K562 (cell line): ENCODE measurements around the gene ITPK1. TPM values are rescaled to one million over a fixed set of nuclear protein-coding genes. Genes with fewer than 3 reads are reported as not detected.

Experiments
- ATAC-seq: fragments of 200-7000 bp; cut with Tn5 transposase; 3 replicates; pipeline ENCODE4 v1.9.1; 2020; ENCODE audit warnings: moderate library complexity
- BruUV-seq: library from RNA; stranded (reverse); fragments of 400-500 nt; replicated peaks from 2 replicates; lab custom pipeline; 2021; lab: Mats Ljungman, UMichigan
- CTCF ChIA-PET: fragments of 300-600 bp; formaldehyde crosslinking; extraction: SDS; loops from one replicate; lab custom pipeline; 2021; ENCODE audit warnings: low intra/inter-chr PET ratio; lab: Yijun Ruan, JAX
- POLR2A ChIA-PET: fragments of 300-600, 350-650 bp; sonication (Branson Sonifier 250); formaldehyde crosslinking; extraction: SDS; loops from one replicate; lab custom pipeline; 2021; ENCODE audit warnings: antibody characterized with exemption, inconsistent platforms; lab: Yijun Ruan, JAX
- DNase-seq, 4 experiments: peaks; one replicate each; pipeline versions ENCODE4 v3.0.0 to v3.0.0-alpha.2; 2011 to 2018; ENCODE audit warnings: low spot score in 3 of 4, mixed read lengths in 3 of 4; ENCODE audit errors: extremely low read depth in 1 of 4
- FAIRE-seq: peaks from 2 replicates; lab custom pipeline; 2011; peaks lifted over from hg19 to GRCh38; lab: Jason Lieb, UNC
- H2AFZ ChIP-seq: 2 replicates; pipeline ENCODE4 v1.6.0; 2011; ENCODE audit warnings: low read depth, low read length, control low read depth, inconsistent platforms
- H3K27ac ChIP-seq: fragments of 200-600 bp; 3 replicates; pipeline ENCODE4 v1.8.0; 2011; ENCODE audit warnings: low read depth, mild to moderate bottlenecking, control low read depth, inconsistent platforms, low read length, moderate library complexity, mixed read lengths; ENCODE audit errors: extremely low read depth
- H3K27me3 ChIP-seq, 2 experiments: fragments of 300-600 bp in 1 of 2; 2 replicates in 1 of 2; 3 replicates in 1 of 2; pipeline versions ENCODE4 v1.6.0 to v1.8.0; 2011; ENCODE audit warnings: inconsistent platforms in 2 of 2, low read length in 2 of 2, mild to moderate bottlenecking in 1 of 2, mixed read lengths in 1 of 2, moderate library complexity in 1 of 2; ENCODE audit not compliant: control insufficient read depth in 2 of 2, insufficient read depth in 2 of 2
- H3K36me3 ChIP-seq: fragments of 300-600 bp; 3 replicates; pipeline ENCODE4 v1.8.0; 2011; ENCODE audit warnings: mild to moderate bottlenecking, low read length, inconsistent platforms; ENCODE audit not compliant: control insufficient read depth, insufficient read depth
- H3K4me1 ChIP-seq, 2 experiments: fragments of 200-600 bp in 1 of 2; replicated peaks in 1 of 2; 2 replicates in 1 of 2; 3 replicates in 1 of 2; pipeline versions ENCODE4 v1.5.1 to v1.8.0; 2011; ENCODE audit warnings: inconsistent platforms in 2 of 2, low read length in 2 of 2, mild to moderate bottlenecking in 1 of 2, mixed read lengths in 1 of 2, moderate library complexity in 1 of 2; ENCODE audit not compliant: control insufficient read depth in 2 of 2, insufficient read depth in 2 of 2
- H3K4me2 ChIP-seq: 2 replicates; pipeline ENCODE4 v1.6.1; 2011; ENCODE audit warnings: low read length, control low read depth, inconsistent platforms, mixed read lengths; ENCODE audit not compliant: insufficient read depth
- H3K4me3 ChIP-seq: fragments of 200-600 bp; sonication (generic), shearing (Covaris generic); 2 replicates; pipeline ENCODE4 v1.5.1; 2016; ENCODE audit warnings: control low read depth, inconsistent platforms
- H3K79me2 ChIP-seq: fragments of 200-600 bp; 3 replicates; pipeline ENCODE4 v1.8.0; 2011; ENCODE audit warnings: low read length, inconsistent platforms; ENCODE audit not compliant: control insufficient read depth, insufficient read depth
- H3K9ac ChIP-seq, 2 experiments: 2 replicates each; pipeline versions ENCODE4 v1.6.0 to v1.6.1; 2011; ENCODE audit warnings: low read depth in 2 of 2, low read length in 2 of 2, control low read depth in 1 of 2, inconsistent platforms in 1 of 2, mild to moderate bottlenecking in 1 of 2, mixed read lengths in 1 of 2; ENCODE audit not compliant: insufficient read depth in 1 of 2
- H3K9me1 ChIP-seq: one replicate; pipeline ENCODE4 v1.6.0; 2011; ENCODE audit warnings: inconsistent platforms, mild to moderate bottlenecking, low read length, moderate library complexity; ENCODE audit not compliant: control insufficient read depth, insufficient read depth
- H3K9me3 ChIP-seq: replicated peaks from 2 replicates; pipeline ENCODE4 v1.5.1; 2011; ENCODE audit warnings: low read depth, low read length, inconsistent platforms; ENCODE audit not compliant: control insufficient read depth, insufficient read depth
- H4K20me1 ChIP-seq: replicated peaks from 2 replicates; pipeline ENCODE4 v1.6.1; 2011; ENCODE audit warnings: low read length, inconsistent platforms, mixed read lengths; ENCODE audit not compliant: control insufficient read depth, insufficient read depth
- ARID2 ChIP-seq: fragments of 450-650 bp; IDR thresholded peaks from 2 replicates; pipeline ENCODE4 v1.6.1; 2017; ENCODE audit warnings: antibody characterized with exemption, mild to moderate bottlenecking
- C11orf30 ChIP-seq: fragments of 450-650 bp; IDR thresholded peaks from 2 replicates; pipeline ENCODE4 v1.6.1; 2016; ENCODE audit warnings: low read depth, mild to moderate bottlenecking
- CBX2 ChIP-seq: fragments of 200-600 bp; sonication (generic); IDR thresholded peaks from one replicate; pipeline ENCODE4 v1.6.1; 2012; ENCODE audit warnings: mild to moderate bottlenecking, low read length, inconsistent platforms; ENCODE audit not compliant: insufficient read depth, poor library complexity, severe bottlenecking
- ETV1 ChIP-seq: fragments of 450-650 bp; conservative IDR thresholded peaks from 2 replicates; pipeline ENCODE4 v1.6.1; 2016; ENCODE audit warnings: missing genetic modification characterization, control low read depth, low read depth, missing compliant biosample characterization
- KLF10 ChIP-seq: fragments of 250-450 bp; sonication (Bioruptor Pico); IDR thresholded peaks from 2 replicates; pipeline ENCODE4 v1.6.1; 2021; ENCODE audit warnings: matching md5 sums
- MEIS2 ChIP-seq: fragments of 450-650 bp; IDR thresholded peaks from 2 replicates; pipeline ENCODE4 v1.6.1; 2014; ENCODE audit warnings: mild to moderate bottlenecking; ENCODE audit not compliant: partially characterized antibody
- NCOR1 ChIP-seq: fragments of 450-650 bp; IDR thresholded peaks from 2 replicates; pipeline ENCODE4 v1.6.1; 2016; ENCODE audit warnings: mild to moderate bottlenecking, moderate library complexity
- NFATC3 ChIP-seq: fragments of 450-650 bp; IDR thresholded peaks from 2 replicates; pipeline ENCODE4 v1.6.1; 2017; ENCODE audit warnings: mild to moderate bottlenecking
- PURB ChIP-seq: sonication (generic); formaldehyde crosslinking; IDR thresholded peaks from 2 replicates; pipeline ENCODE4 v1.9.0; 2021; ENCODE audit warnings: low read depth, mild to moderate bottlenecking, missing genetic modification reagents
- RCOR1 ChIP-seq, 2 experiments: IDR thresholded peaks; 2 replicates each; pipeline ENCODE4 v1.6.1; 2012; ENCODE audit warnings: low read depth in 2 of 2, low read length in 2 of 2, borderline replicate concordance in 1 of 2, improper control_type of control experiment in 1 of 2
- SOX6 ChIP-seq: fragments of 450-650 bp; IDR thresholded peaks from 2 replicates; pipeline ENCODE4 v1.6.1; 2014; ENCODE audit warnings: mild to moderate bottlenecking
- TAF7 ChIP-seq: fragments of 450-650 bp; IDR thresholded peaks from 2 replicates; pipeline ENCODE4 v1.6.1; 2016; ENCODE audit warnings: missing genetic modification characterization, missing compliant biosample characterization
- U2AF2 ChIP-seq: fragments of 200-400 bp; formaldehyde crosslinking; optimal IDR thresholded peaks from 2 replicates; pipeline ENCODE3; 2017; ENCODE audit warnings: low read depth, mild to moderate bottlenecking, low read length
- WGBS: fragments of 100-300 bp; shearing (Covaris generic); methylation state at CpG from one replicate; pipeline ENCODE4 v1.1.6; 2016; ENCODE audit warnings: low coverage, mixed read lengths; ENCODE audit not compliant: insufficient coverage; ENCODE audit errors: missing lambda C conversion rate; 5-methylcytosine and 5-hydroxymethylcytosine counted together
- in situ Hi-C: fragments of 300-500 bp; cut with MboI; formaldehyde crosslinking; loops from 4 replicates; pipeline ENCODE4 v1.15.0; 2018; ENCODE audit warnings: inconsistent platforms, mixed read lengths
- intact Hi-C: fragments of 100-400 bp; cut with micrococcal nuclease; formaldehyde crosslinking; loops from 2 replicates; pipeline ENCODE4 v1.14.2; 2022
- polyA plus RNA-seq, 8 experiments: library from polyadenylated mRNA; depleted of rRNA in 4 of 8; stranded (reverse) in 5 of 8; unstranded in 3 of 8; fragments of >200 nt; fragmentation: Nextera tagmentation in 2 of 8; fragmentation: Illumina TruSeq in 1 of 8; extraction: Ambion mirVana in 2 of 8; extraction: Trizol in 1 of 8; gene quantifications; 2 replicates each; pipeline versions ENCODE4 v1.2.1 to v1.2.3, GENCODE V29; 2011 to 2014; ENCODE audit warnings: inconsistent platforms in 1 of 8, missing spikeins in 1 of 8
- total RNA-seq, 7 experiments: library from RNA; depleted of rRNA in 6 of 7; stranded (reverse); fragments of >200 nt in 6 of 7; fragmentation: Illumina TruSeq in 2 of 7; extraction: Trizol in 2 of 7; gene quantifications; 2 replicates each; pipeline versions ENCODE4 v1.2.1 to v1.2.3, GENCODE V29; 2011 to 2021; ENCODE audit warnings: low replicate concordance in 1 of 7
- TF ChIP-seq, protein P1 (sequence below), 2 experiments: IDR thresholded peaks; 2 replicates each; pipeline ENCODE4 v1.6.1; 2011; ENCODE audit warnings: borderline replicate concordance in 1 of 2, control low read depth in 1 of 2, low read depth in 1 of 2, low read length in 1 of 2, mild to moderate bottlenecking in 1 of 2, mixed read lengths in 1 of 2, moderate library complexity in 1 of 2; ENCODE audit not compliant: insufficient read depth in 1 of 2, insufficient read length in 1 of 2, poor library complexity in 1 of 2, severe bottlenecking in 1 of 2; ENCODE audit errors: extremely low read depth in 1 of 2
- TF ChIP-seq, protein P2 (sequence below): fragments of 450-650 bp; conservative IDR thresholded peaks from 2 replicates; pipeline ENCODE4 v1.6.1; 2016; ENCODE audit warnings: missing genetic modification characterization, low read depth, mild to moderate bottlenecking, control low read depth, missing compliant biosample characterization
- TF ChIP-seq, protein P3 (sequence below): conservative IDR thresholded peaks from 2 replicates; pipeline ENCODE4 v1.6.1; 2011; ENCODE audit warnings: low read depth, mild to moderate bottlenecking, low read length; ENCODE audit not compliant: control insufficient read depth

The ITPK1 gene
- total and polyA plus RNA-seq, 9 of the 15 experiments (the other 6 are each of a cell fraction or from before 2014, with no cell fraction given): 1.2 to 39.2 (median 23.0) TPM

DNA sequence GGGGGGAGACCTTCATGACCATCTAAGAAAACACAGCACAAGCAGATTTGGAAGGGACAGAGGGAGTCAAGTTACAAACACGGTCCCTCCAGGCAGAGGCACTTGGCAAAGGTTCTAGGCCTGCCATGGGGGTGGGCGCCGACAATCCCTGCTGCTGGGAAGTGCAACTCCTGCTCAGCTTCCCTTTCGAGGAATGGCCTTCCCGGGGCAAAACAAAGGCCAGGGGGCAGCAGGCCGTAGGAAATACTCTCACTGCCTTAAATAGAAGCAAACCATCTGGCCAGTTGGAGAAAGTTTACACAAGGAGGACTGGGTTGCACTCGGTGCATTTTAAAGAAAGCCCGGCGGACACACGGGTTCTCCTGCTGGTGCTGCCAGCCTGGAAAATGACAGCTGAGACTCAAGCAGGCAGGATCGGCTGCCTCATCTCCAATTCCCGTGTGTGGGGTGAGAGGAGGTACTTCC is 65.8 kb downstream of the ITPK1 start (continued):
- no peak for TF ChIP-seq PURB (CRISPR knock-in tag)
- no peak for TF ChIP-seq ETV1 (tag)
- no peak for TF ChIP-seq TAF7
- TF ChIP-seq, protein P1, sequence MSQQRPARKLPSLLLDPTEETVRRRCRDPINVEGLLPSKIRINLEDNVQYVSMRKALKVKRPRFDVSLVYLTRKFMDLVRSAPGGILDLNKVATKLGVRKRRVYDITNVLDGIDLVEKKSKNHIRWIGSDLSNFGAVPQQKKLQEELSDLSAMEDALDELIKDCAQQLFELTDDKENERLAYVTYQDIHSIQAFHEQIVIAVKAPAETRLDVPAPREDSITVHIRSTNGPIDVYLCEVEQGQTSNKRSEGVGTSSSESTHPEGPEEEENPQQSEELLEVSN (IDR thresholded peaks at IDR 0.05; ENCODE audit: borderline replicate concordance in 1 of 2, extremely low read depth in 1 of 2, insufficient read depth in 1 of 2, insufficient read length in 1 of 2, low read depth in 1 of 2, low read length in 1 of 2, poor library complexity in 1 of 2, severe bottlenecking in 1 of 2): no peak
- no peak for TF ChIP-seq ARID2

DNA sequence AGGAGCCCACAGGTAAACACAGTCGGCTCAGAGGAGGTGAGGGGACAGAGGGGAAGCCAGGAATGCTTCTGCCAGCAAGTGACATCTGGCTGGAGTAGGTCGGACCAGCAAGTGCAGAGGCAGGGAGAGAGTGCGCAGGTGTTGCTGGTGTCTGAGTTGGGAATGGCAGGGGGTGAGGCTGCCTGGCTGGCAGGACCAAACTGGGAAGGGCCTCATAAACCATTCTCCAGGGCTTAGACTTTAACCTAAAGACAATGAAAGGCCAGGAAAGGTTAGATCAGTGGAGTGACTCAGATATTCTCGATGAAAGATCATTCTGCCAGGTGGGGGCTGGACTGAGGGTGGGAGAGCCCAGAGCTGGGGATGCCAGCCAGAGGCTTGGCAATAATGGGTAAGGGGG is 66.4 kb downstream of the ITPK1 start:
- Histone ChIP-seq H3K9me1 (no peaks in the 10 kb centered on the region), H3K27me3 (no peaks in the 10 kb centered on the region), H3K4me1 (peaks cover 28 to 30% of the 10 kb centered on the region in 2 experiments), H3K27ac (no peak overlapping the region), H4K20me1 (0 out of 2 replicates have a peak, but pooled peaks cover 4% of the 10 kb centered on the region), H3K4me3 (no peak overlapping the region), H3K36me3 (no peaks in the 10 kb centered on the region), H3K9ac (no peak overlapping the region), H3K79me2 (no peaks in the 10 kb centered on the region; the same call in 2 of the 3 replicates), H3K9me3 (no peaks in the 10 kb centered on the region), H2AFZ (no peak overlapping the region), H3K4me2 (no peak overlapping the region)
- FAIRE-seq (no peak), ATAC-seq (no peak), DNase-seq (no peak)
- BruUV-seq: no TSS peak
- intact Hi-C loops: no loop called here
- WGBS: 56% methylated on average over 3 of the region's 4 CpGs
- in situ Hi-C loops: no loop called here
- CTCF ChIA-PET: no interaction called here
- POLR2A ChIA-PET: no interaction called here
- TF ChIP-seq NCOR1 (no peak), CBX2 (no peak), SOX6 (no peak), MEIS2 (no peak), U2AF2 (no peak), NFATC3 (no peak), RCOR1 (IDR thresholded peaks at IDR 0.05; ENCODE audit: borderline replicate concordance in 1 of 2, low read depth in 2 of 2, low read length in 2 of 2) (no peak), KLF10 (no peak), C11orf30 (no peak)
- TF ChIP-seq, protein P2, sequence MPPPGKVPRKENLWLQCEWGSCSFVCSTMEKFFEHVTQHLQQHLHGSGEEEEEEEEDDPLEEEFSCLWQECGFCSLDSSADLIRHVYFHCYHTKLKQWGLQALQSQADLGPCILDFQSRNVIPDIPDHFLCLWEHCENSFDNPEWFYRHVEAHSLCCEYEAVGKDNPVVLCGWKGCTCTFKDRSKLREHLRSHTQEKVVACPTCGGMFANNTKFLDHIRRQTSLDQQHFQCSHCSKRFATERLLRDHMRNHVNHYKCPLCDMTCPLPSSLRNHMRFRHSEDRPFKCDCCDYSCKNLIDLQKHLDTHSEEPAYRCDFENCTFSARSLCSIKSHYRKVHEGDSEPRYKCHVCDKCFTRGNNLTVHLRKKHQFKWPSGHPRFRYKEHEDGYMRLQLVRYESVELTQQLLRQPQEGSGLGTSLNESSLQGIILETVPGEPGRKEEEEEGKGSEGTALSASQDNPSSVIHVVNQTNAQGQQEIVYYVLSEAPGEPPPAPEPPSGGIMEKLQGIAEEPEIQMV (tag): no peak
- TF ChIP-seq, protein P3, sequence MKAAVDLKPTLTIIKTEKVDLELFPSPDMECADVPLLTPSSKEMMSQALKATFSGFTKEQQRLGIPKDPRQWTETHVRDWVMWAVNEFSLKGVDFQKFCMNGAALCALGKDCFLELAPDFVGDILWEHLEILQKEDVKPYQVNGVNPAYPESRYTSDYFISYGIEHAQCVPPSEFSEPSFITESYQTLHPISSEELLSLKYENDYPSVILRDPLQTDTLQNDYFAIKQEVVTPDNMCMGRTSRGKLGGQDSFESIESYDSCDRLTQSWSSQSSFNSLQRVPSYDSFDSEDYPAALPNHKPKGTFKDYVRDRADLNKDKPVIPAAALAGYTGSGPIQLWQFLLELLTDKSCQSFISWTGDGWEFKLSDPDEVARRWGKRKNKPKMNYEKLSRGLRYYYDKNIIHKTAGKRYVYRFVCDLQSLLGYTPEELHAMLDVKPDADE: no peak
